Transverse colon (tissue), 4 donors: ENCODE data around the gene MCCD1. TPM values are rescaled to one million over a fixed set of nuclear protein-coding genes. Genes with fewer than 3 reads are reported as not detected.
A peak's percentile ranks its signal among the peaks of the same experiment; 100 is the strongest.
"Not testable (repeated sequence)": the region's sequence is repeated elsewhere in the genome, so short reads cannot be mapped to it uniquely, and the experiment has no call there.

Experiments used
- DNase-seq: peaks from one replicate; pipeline ENCODE4 v3.0.0-alpha.2; 2019
- H3K27ac ChIP-seq, 4 donors: fragments of 200-600 bp; sonication (generic); 2 replicates each; pipeline ENCODE4 v1.5.1; 2016 to 2018; ENCODE audit warnings: inconsistent platforms in 4 of 4
- H3K27me3 ChIP-seq: fragments of 200-600 bp; sonication (generic); 2 replicates; pipeline ENCODE4 v1.5.1; 2017; ENCODE audit warnings: inconsistent platforms
- H3K36me3 ChIP-seq, 4 donors: fragments of 200-600 bp; sonication (generic); 2 replicates each; pipeline ENCODE4 v1.5.1; 2017 to 2019; ENCODE audit warnings: inconsistent platforms in 4 of 4
- H3K4me1 ChIP-seq, 4 donors: fragments of 200-600 bp; sonication (generic); 2 replicates each; pipeline ENCODE4 v1.5.1; 2017 to 2020; ENCODE audit warnings: inconsistent platforms in 4 of 4
- H3K4me3 ChIP-seq, 4 donors: fragments of 200-600 bp; sonication (generic); 1 replicate in 1 of 4; 2 replicates in 3 of 4; pipeline versions ENCODE4 v1.5.1 to v1.6.1; 2017 to 2019; ENCODE audit warnings: inconsistent platforms in 4 of 4
- H3K9me3 ChIP-seq, 2 donors: fragments of 200-600 bp; sonication (generic); 2 replicates each; pipeline ENCODE4 v1.5.1; 2017 to 2019; ENCODE audit warnings: inconsistent platforms in 2 of 2
- CTCF ChIP-seq, 5 experiments: fragments of 200-600 bp in 3 of 5; fragments of 450-650 bp in 2 of 5; sonication (generic) in 3 of 5; IDR thresholded peaks; 1 replicate in 2 of 5; 2 replicates in 3 of 5; pipeline ENCODE4 v1.5.1; 2016 to 2017; ENCODE audit warnings: antibody characterized with exemption in 5 of 5, inconsistent platforms in 3 of 5, mild to moderate bottlenecking in 2 of 5, moderate library complexity in 1 of 5
- EP300 ChIP-seq: sonication (generic); formaldehyde crosslinking; IDR thresholded peaks from one replicate; pipeline ENCODE4 v1.6.1; 2017; ENCODE audit warnings: antibody characterized with exemption, low read depth
- POLR2A ChIP-seq: fragments of 450-650 bp; IDR thresholded peaks from one replicate; pipeline ENCODE4 v1.6.1; 2016; ENCODE audit warnings: antibody characterized with exemption, mild to moderate bottlenecking, moderate library complexity
- POLR2AphosphoS5 ChIP-seq, 3 donors: sonication (generic); formaldehyde crosslinking; IDR thresholded peaks; one replicate each; pipeline ENCODE4 v1.6.1; 2016; ENCODE audit warnings: antibody characterized with exemption in 3 of 3
- WGBS, 2 donors: methylation state at CpG; one replicate each; pipeline ENCODE4 v1.1.5; 2018; ENCODE audit warnings: low coverage in 1 of 2; 5-methylcytosine and 5-hydroxymethylcytosine counted together
- in situ Hi-C, 4 donors: fragments of 200-750 bp; cut with MboI; loops; one replicate each; pipeline versions ENCODE4 v1.15.0 to v1.15.1; 2017; ENCODE audit warnings: low sequenced_read_pairs in 3 of 4, low pct_ligation_motif_present in 1 of 4, low pct_unique_long_range_greater_than_20kb in 1 of 4
- intact Hi-C: fragments of 100-400 bp; cut with DNase I; formaldehyde crosslinking; loops from one replicate; pipeline ENCODE4 v1.15.1; 2023; ENCODE audit warnings: low total_unique reads
- total RNA-seq, 4 donors: library from RNA; depleted of rRNA; stranded (reverse); fragments of >200 nt; gene quantifications; one replicate each; pipeline ENCODE4 v1.1.0, GENCODE V29; 2016

Gene MCCD1
- total RNA-seq, 4 donors from 2014 or later, result not detected

GRCh38 chr6:31490115-31490873 lies 38.5 kb upstream of the MCCD1 start:
- intact Hi-C loops (no loop called here), in situ Hi-C loops (loop anchor here in 1 of 4 donors (10.0 kb wide), 1 partner anchor 55 kb away; the partner anchor contains the start of genes ATP6V1G2, DDX39B and NFKBIL1)
- WGBS, 2 donors, result 74 to 82% methylated on average over 6 to 16 of the region's 16 CpGs
- Histone ChIP-seq H3K9me3 (no peaks in the 10 kb centered on the region), H3K4me1 (peaks cover 0 to 35% (median 8%) of the 10 kb centered on the region in 4 donors), H3K27ac (peak overlapping the region in 1 of 4 donors; percentile 75), H3K4me3 (no peak overlapping the region), H3K27me3 (no peaks in the 10 kb centered on the region), H3K36me3 (no peaks in the 10 kb centered on the region)
- no peak for DNase-seq
- no peak for TF ChIP-seq EP300

GRCh38 chr6:31493550-31493874 lies 35.2 kb upstream of the MCCD1 start:
- H3K9me3 ChIP-seq, intact Hi-C loops, H3K36me3 ChIP-seq, DNase-seq, H3K27me3 ChIP-seq: not testable (repeated sequence)
- 1 to 6% methylated on average over 2 of the region's 2 CpGs for WGBS, 2 donors
- peak overlapping the region in 1 of 4 donors; percentile 88 for H3K27ac ChIP-seq
- H3K4me3 ChIP-seq, result peak overlapping the region in 2 of 4 donors; percentile 48 to 55
- in situ Hi-C loops, result loop anchor here in 1 of 4 donors (10.0 kb wide), 1 partner anchor 51 kb away; the partner anchor contains the start of genes ATP6V1G2, DDX39B and NFKBIL1
- H3K4me1 ChIP-seq, result peaks cover 0 to 62% (median 15%) of the 10 kb centered on the region in 4 donors

GRCh38 chr6:31493875-31494694 lies 34.7 kb upstream of the MCCD1 start:
- peak overlapping the region; percentile 79 to 88 (median 84) for H3K27ac ChIP-seq
- DNase-seq, result peak; percentile 89
- H3K9me3 ChIP-seq, result no peaks in the 10 kb centered on the region
- in situ Hi-C loops (loop anchor here in 1 of 4 donors (10.0 kb wide), 1 partner anchor 51 kb away; the partner anchor contains the start of genes ATP6V1G2, DDX39B and NFKBIL1), intact Hi-C loops (no loop called here)
- peak overlapping the region; percentile 42 to 63 (median 52) for H3K4me3 ChIP-seq
- H3K36me3 ChIP-seq, result no peaks in the 10 kb centered on the region
- TF ChIP-seq EP300 (no peak), POLR2AphosphoS5 (IDR thresholded peaks at IDR 0.05) (peak; percentile 13 to 82 (median 48)), POLR2A (peak; percentile 60), CTCF (IDR thresholded peaks at IDR 0.05) (peak; percentile 74 to 90 (median 78))
- H3K4me1 ChIP-seq, result peaks cover 0 to 67% (median 17%) of the 10 kb centered on the region in 4 donors
- H3K27me3 ChIP-seq, result peaks cover 4% of the 10 kb centered on the region
- 0% methylated on average over 2 to 46 of the region's 58 CpGs for WGBS, 2 donors

- Histone ChIP-seq H3K4me1 (peaks cover 0 to 67% (median 17%) of the 10 kb centered on the region in 4 donors), H3K27me3 (peaks cover 7% of the 10 kb centered on the region), H3K4me3 (peak overlapping the region in 1 of 4 donors; percentile 55), H3K36me3 (no peaks in the 10 kb centered on the region), H3K27ac (peak overlapping the region; percentile 79 to 88 (median 84)), H3K9me3 (no peaks in the 10 kb centered on the region)
- WGBS, 2 donors, result 50 to 56% methylated on average over 1 to 2 of the region's 2 CpGs
- DNase-seq, result no peak
- TF ChIP-seq CTCF (IDR thresholded peaks at IDR 0.05) (no peak), POLR2A (no peak), POLR2AphosphoS5 (IDR thresholded peaks at IDR 0.05) (no peak), EP300 (no peak)
- in situ Hi-C loops, result loop anchor here in 1 of 4 donors (10.0 kb wide), 1 partner anchor 49 kb away; the partner anchor contains the start of genes ATP6V1G2, DDX39B and NFKBIL1
- intact Hi-C loops, result no loop called here
These were observed 33.2 kb upstream of the MCCD1 start for GRCh38 chr6:31495580-31495979.

GRCh38 chr6:31496826-31497225 lies 31.9 kb upstream of the MCCD1 start:
- in situ Hi-C loops, result loop anchor here in 1 of 4 donors (10.0 kb wide), 1 partner anchor 48 kb away; the partner anchor contains the start of genes ATP6V1G2, DDX39B and NFKBIL1
- H3K4me3 ChIP-seq, result peak overlapping the region in 1 of 4 donors; percentile 77
- peak overlapping the region in 3 of 4 donors; percentile 48 to 84 (median 75) for H3K27ac ChIP-seq
- DNase-seq, H3K9me3 ChIP-seq, intact Hi-C loops, H3K36me3 ChIP-seq, H3K27me3 ChIP-seq: not testable (repeated sequence)
- 10 to 39% methylated on average over 2 to 4 of the region's 4 CpGs for WGBS, 2 donors
- H3K4me1 ChIP-seq, result peaks cover 0 to 60% (median 17%) of the 10 kb centered on the region in 4 donors
